ENCODE results near the gene LTA4H. TPM values are rescaled to one million over a fixed set of nuclear protein-coding genes. Genes with fewer than 3 reads are reported as not detected.

Gene LTA4H
- total RNA-seq, 1 donor from 2014 or later = 64.1 TPM

DNA sequence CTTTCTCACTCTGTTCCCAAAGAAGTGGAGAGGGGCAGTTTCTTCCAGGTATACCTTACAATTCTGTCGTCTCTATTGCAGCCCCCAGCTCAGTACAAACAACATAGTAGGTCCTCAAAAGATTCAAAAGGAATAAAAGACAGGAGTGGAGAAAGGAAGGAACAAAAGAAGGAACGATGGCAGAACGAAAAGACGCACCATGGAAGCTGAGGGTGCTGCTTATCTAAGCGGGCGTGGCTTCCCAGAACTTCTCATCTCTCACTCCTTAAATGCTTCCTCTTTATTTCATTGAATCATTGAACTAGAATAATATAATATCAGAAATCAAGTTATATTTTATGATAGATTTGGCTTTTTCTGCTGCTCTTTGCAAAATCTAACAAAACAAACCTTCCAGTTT is 13.7 kb upstream of the LTA4H start:
- Mint-ChIP-seq H3K4me1 (peaks cover 37% of the 10 kb centered on the region), H3K36me3 (ENCODE audit: low read depth) (peaks cover 1% of the 10 kb centered on the region), H3K9me3 (peaks cover 15% of the 10 kb centered on the region), H3K27ac (no peak overlapping the region), H3K27me3 (no peaks in the 10 kb centered on the region), H3K4me3 (no peak overlapping the region)
- no peak for DNase-seq
- intact Hi-C loops (cut with micrococcal nuclease) = loop anchor here (5.0 kb wide), 2 partner anchors 378 to 468 kb away; no protein-coding TSS in a partner anchor

DNA sequence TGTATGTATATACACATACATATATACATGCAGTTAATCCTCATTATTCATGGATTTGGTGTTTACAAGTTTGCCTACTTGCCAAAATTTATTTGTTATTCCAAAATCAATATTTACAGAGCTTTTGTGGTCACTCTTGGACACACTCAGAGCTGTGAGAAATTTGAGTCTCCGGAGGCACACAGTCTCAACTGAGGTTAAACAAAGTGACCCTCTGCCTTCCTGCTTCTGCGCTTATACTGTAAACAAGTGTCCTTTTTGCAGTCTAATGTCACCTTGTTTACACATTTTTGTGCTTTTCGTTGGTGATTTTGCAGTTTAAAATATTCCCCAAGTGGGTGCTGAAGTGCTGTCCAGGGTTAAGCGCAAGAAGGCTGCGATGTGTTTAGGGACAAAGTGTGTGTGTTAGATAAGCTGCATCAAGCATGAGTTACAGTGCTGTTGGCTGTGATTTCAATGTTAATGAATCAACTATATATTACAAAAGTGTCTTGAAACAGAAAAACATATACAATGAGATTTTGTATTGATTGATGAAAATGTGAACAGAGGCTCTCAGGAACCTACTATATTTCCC is 13.1 kb upstream of the LTA4H start:
- Mint-ChIP-seq H3K27ac (peak overlapping the region; percentile 81), H3K36me3 (ENCODE audit: low read depth) (no peaks in the 10 kb centered on the region), H3K4me3 (peak overlapping the region; percentile 32), H3K9me3 (peaks cover 14% of the 10 kb centered on the region), H3K27me3 (no peaks in the 10 kb centered on the region), H3K4me1 (peaks cover 38% of the 10 kb centered on the region)
- intact Hi-C loops (cut with micrococcal nuclease) = loop anchor here (5.0 kb wide), 2 partner anchors 379 to 469 kb away; no protein-coding TSS in a partner anchor
- no peak for DNase-seq

DNA sequence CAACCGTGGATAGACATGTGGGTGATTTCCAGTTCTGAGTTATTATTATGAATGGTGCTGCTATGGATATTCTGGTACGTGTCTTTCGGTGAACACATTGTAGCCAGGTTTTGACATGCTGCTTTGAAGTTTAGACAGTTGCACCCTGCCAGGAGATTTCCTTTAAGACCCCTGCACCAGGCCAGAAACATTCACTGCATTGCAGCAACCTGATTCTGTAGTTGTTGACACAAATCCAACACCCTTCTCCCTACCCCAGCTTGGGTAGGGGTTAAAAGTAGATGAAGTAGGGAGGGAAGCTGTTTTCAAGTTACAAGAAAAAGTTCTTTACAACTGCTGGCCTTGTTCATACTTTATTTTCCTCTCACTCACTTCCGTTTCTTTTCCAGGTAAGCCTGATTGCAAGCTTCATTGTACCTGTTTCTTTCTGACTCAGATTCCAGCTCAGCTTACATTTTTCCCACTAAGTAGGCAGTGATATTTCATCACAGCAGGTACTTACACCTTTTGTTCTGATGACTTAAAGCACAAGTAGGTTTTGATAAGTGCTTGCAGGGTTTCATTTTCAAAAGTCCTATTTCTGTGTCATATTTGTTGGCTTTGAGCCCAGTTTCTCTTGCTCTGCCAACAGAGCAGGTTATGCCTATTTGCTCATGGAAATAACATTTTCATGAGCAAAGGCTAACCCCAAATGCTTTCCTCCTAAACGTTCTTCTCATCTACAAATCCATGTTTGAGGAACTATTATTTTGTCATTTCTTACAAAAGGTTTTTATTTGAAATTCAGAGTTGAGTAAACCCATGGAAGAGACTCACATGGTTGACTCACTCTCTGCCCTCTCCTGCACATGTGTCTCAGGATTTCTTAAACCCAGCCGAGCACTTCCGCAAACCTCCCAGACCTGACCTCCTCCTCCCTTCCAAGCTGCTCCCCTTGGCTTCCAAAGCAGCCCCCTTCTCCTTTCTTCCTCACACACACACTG is 12.1 kb upstream of the LTA4H start:
- Mint-ChIP-seq H3K36me3 (ENCODE audit: low read depth) (no peaks in the 10 kb centered on the region), H3K9me3 (peaks cover 8% of the 10 kb centered on the region), H3K4me3 (peak overlapping the region; percentile 53), H3K4me1 (peaks cover 38% of the 10 kb centered on the region), H3K27me3 (no peaks in the 10 kb centered on the region), H3K27ac (peak overlapping the region; percentile 81)
- intact Hi-C loops (cut with micrococcal nuclease) = loop anchor here (1.0 to 5.0 kb wide), 6 partner anchors 12 to 470 kb away; partner anchors contain the start of gene LTA4H
- DNase-seq = peak; percentile 73

DNA sequence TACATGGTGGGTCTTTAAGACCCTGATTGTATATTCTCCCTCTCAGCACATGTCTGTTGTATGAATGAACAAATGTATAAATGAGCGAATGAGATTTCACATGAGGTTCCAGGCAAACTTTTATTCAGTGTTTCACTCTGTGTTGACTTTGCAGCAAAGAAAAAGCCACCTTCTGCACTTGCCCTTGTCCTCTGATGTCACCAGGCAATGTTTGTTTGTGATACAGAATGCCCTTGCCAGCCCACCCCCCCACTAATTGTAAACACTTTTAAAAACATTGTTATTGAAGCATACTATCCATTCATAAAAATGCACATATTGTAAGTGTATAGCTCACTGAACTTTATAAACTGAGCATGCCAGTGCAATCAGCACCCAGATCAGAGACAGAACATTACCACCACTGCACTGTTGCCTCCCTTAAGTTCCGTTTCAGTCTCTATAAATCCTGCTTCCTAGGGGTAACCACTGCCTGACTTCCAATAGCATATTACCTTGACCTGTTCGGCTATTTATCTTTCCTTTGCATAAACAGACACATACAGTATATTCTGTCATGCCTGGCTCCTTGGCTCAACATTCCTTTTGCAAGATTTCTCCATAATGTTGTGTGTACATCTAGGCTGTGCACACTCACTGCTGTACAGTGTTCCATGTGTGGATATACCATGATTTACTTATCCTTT is 11.3 kb upstream of the LTA4H start:
- Mint-ChIP-seq H3K4me1 (peaks cover 38% of the 10 kb centered on the region), H3K9me3 (peaks cover 3% of the 10 kb centered on the region), H3K27ac (peak overlapping the region; percentile 81), H3K36me3 (ENCODE audit: low read depth) (no peaks in the 10 kb centered on the region), H3K4me3 (peak overlapping the region; percentile 53), H3K27me3 (no peaks in the 10 kb centered on the region)
- intact Hi-C loops (cut with micrococcal nuclease) = loop anchor here (1.0 to 5.0 kb wide), 6 partner anchors 11 to 471 kb away; partner anchors contain the start of gene LTA4H
- DNase-seq = no peak

DNA sequence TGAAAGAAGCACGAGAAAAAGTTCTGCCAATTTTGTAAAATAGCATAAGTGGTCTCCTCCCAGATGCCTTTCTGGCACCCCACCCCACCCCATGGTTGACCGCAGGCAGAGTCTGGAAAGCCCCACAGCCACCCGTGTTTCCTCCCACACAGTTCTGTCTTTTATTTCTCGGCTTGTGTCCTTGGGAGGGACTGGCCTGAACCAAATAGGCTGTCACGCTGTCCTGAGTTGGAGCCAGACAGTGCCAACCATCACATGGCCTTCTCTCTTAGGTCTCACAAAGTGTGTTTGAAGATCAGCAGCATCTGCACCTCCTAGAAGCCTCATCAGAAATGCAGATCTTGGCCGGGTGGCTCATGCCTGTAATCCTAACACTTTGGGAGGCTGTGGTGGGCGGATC is 10.2 kb upstream of the LTA4H start:
- Mint-ChIP-seq H3K4me1 (peaks cover 38% of the 10 kb centered on the region), H3K9me3 (no peaks in the 10 kb centered on the region), H3K27ac (no peak overlapping the region), H3K36me3 (ENCODE audit: low read depth) (no peaks in the 10 kb centered on the region), H3K4me3 (no peak overlapping the region), H3K27me3 (no peaks in the 10 kb centered on the region)
- intact Hi-C loops (cut with micrococcal nuclease) = loop anchor here (5.0 kb wide), 2 partner anchors 382 to 472 kb away; no protein-coding TSS in a partner anchor
- DNase-seq = no peak

DNA sequence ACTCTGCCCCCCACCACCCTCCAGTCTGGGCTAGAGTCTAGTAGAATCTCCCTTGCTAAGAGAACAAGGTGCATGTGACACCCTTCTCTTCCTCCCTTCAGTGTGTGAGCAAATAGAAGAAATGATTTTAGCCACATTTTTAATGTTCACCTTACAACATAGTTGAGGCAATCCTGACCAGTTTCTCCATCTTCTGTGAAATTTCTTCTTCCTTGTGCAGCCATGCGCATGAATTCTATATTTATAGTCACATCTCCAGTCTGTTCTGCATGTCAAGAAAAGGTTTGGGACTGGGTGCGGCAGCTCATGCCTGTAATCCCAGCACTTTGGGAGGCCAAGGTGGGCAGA is 9.5 kb upstream of the LTA4H start:
- intact Hi-C loops (cut with micrococcal nuclease) = loop anchor here (5.0 kb wide), 2 partner anchors 382 to 472 kb away; no protein-coding TSS in a partner anchor
- Mint-ChIP-seq H3K4me1 (peaks cover 38% of the 10 kb centered on the region), H3K36me3 (ENCODE audit: low read depth) (no peaks in the 10 kb centered on the region), H3K27me3 (no peaks in the 10 kb centered on the region), H3K9me3 (no peaks in the 10 kb centered on the region), H3K4me3 (no peak overlapping the region), H3K27ac (no peak overlapping the region)
- no peak for DNase-seq

DNA sequence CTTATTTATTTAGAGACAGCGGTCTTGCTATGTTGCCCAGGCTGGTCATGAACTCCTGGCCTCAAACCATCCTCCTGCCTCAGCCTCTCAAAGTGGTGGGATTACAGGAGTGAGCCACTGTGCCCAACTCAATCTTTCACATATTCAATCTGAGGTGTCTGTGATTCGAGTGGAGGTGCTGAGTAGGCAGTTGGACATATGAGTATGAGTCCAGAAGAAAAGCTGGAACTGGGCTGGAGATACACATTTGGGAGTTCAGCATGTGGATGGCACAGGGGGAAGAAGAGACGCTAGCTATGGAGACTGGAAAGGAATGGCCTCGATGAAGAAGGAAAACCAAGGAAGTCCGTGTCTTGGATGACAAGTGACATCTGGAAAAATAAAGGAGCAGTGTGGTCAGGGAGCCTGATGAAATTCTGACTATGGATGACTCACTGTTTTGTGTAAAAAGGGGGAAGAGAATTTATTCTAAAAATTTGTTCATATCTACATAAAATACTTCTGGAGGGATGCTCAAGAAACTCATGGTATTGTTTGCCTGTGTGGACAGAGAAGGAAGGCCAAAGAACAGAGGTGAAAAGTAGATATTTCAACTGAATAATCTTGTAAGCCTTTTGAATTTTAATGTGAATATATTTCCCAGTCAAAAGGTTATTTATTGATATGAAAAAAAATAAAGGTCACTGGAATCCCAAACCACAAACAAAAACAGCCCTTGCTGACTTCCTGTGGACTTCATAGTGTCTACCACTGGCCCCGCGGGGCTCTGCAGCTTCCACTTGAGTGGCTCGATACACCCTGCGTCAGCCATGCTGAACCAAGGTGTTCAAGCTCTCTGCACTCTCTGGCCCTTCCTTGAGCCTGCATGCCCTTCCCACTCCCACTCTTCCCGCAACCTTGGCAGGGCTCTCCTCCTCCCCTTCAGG is 8.9 kb upstream of the LTA4H start:
- intact Hi-C loops (cut with micrococcal nuclease) = no loop called here
- H3K4me1 Mint-ChIP-seq = peaks cover 36% of the 10 kb centered on the region
- H3K36me3 Mint-ChIP-seq (ENCODE audit: low read depth) = no peaks in the 10 kb centered on the region
- H3K4me3 Mint-ChIP-seq = no peak overlapping the region
- H3K9me3 Mint-ChIP-seq = no peaks in the 10 kb centered on the region
- no peaks in the 10 kb centered on the region for H3K27me3 Mint-ChIP-seq
- no peak overlapping the region for H3K27ac Mint-ChIP-seq
- no peak for DNase-seq

DNA sequence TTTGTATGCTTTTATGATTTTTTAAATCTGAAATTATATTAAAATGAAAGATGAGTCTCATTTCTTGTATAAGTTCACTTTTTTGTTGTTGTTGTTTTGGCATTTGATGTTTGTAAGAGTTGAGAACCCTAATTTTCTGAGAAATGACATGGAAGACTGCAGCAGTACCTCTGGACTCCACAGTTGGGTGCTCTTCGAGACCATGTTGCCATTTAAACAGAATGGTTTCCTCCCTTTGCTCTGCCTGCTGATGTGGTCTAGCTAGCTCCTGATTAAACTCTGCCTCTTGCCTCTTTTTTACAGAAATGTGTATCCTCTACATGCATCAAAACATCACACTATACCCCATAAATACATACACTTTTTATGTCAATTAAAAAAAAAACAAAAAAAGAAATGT is 5.8 kb upstream of the LTA4H start:
- Mint-ChIP-seq H3K27me3 (no peaks in the 10 kb centered on the region), H3K27ac (no peak overlapping the region), H3K36me3 (ENCODE audit: low read depth) (no peaks in the 10 kb centered on the region), H3K9me3 (no peaks in the 10 kb centered on the region), H3K4me3 (no peak overlapping the region), H3K4me1 (peaks cover 11% of the 10 kb centered on the region)
- intact Hi-C loops (cut with micrococcal nuclease) = no loop called here
- DNase-seq = no peak

DNA sequence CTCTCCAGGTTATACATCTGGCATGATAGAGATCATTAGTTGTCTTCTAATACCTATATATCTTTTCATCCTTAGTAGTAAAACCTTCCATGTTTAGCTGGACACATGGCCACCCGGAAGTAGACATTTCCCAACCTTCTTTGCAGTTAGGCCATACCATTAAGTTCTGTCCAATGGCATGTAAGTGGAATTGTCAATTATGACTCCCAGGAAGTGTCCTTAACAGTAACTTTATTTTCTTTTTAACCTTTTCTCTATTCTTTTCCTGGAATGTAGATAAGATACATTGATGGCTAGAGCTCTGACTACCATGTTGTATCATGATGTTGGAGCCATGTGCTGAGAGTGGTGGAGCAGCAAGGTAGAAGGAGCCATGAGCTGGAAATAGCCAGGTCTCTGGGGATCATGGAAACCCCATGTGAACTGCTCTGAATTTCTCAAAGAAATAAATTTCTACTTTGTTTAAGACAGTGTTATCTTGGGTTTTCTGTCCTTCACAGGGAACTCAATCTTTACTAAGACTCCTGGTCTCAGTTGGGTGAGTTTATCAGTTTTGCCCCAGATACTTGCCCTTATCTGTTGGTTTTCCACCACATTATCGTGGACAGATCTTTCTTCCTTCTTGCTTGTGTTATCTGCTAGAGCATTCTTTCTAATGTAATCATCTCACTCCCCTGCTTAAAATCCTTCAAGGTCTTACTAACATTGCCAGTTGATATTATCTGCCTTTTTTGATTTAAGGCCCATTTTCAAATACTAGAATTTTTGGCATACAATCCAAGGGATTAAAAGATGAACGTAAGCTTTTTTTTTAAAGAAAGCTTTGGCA is 5.1 kb upstream of the LTA4H start:
- H3K36me3 Mint-ChIP-seq (ENCODE audit: low read depth) = no peaks in the 10 kb centered on the region
- DNase-seq = no peak
- intact Hi-C loops (cut with micrococcal nuclease) = no loop called here
- H3K27me3 Mint-ChIP-seq = no peaks in the 10 kb centered on the region
- H3K27ac Mint-ChIP-seq = no peak overlapping the region
- peaks cover 10% of the 10 kb centered on the region for H3K4me1 Mint-ChIP-seq
- H3K9me3 Mint-ChIP-seq = no peaks in the 10 kb centered on the region
- H3K4me3 Mint-ChIP-seq = no peak overlapping the region

DNA sequence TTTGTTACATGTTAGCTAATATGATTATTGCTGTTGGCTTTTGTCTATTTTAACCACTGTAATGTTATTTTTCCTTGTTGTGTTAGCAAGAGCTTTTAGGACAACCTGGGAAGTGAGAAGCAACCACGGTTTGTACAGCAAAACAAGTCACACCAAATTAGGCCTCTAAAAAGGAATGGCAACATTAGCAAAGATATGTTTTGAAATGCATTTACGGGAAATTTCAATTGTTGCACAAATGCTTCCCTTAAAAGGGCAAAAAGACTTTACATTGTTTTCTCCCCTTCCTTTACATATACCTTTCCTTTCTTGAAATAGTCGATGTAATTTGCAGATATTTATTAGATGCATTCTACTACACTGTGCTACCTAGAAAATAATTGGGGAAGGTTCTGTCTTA is 4.1 kb upstream of the LTA4H start:
- Mint-ChIP-seq H3K36me3 (ENCODE audit: low read depth) (no peaks in the 10 kb centered on the region), H3K4me3 (no peak overlapping the region), H3K27ac (no peak overlapping the region), H3K27me3 (no peaks in the 10 kb centered on the region), H3K9me3 (no peaks in the 10 kb centered on the region), H3K4me1 (peaks cover 4% of the 10 kb centered on the region)
- DNase-seq = no peak
- intact Hi-C loops (cut with micrococcal nuclease) = loop anchor here (5.0 kb wide), 1 partner anchor 822 kb away; the partner anchor contains the start of genes FGD6 and VEZT

DNA sequence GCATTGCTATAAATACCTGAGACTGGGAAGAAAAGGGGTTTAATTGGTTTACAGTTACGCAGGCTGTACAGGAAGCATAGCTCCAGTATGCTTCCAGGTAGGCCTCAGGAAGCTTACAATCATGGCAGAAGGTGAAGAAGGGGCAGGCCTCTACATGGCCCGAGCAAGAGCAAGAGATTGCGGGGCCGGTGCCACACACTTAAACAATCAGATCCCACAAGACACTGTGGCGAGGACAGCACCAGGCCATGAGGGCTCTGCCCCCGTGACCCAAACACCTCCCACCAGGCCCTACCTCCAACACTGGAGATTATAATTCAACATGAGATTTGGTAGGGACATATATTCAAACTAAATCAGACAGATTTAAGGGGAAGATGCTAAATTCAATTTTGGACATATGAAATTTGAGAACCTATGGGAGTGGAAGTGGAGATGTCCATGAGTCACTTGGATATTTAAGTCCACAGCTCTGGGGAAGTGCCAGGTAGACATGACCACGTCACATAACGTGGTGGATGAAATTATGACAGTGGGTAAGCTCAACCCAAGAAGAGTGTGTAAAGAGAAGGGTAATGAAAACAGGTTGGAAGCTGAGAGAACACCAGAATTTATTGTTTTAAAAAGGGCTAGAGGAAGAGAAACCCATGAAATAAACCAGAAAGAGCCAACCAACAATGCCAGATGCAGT is 1.5 kb upstream of the LTA4H start:
- Mint-ChIP-seq H3K4me1 (peaks cover 6% of the 10 kb centered on the region), H3K9me3 (no peaks in the 10 kb centered on the region), H3K27me3 (no peaks in the 10 kb centered on the region), H3K27ac (no peak overlapping the region), H3K4me3 (no peak overlapping the region), H3K36me3 (ENCODE audit: low read depth) (peaks cover 2% of the 10 kb centered on the region)
- DNase-seq = no peak
- intact Hi-C loops (cut with micrococcal nuclease) = loop anchor here (5.0 kb wide), 1 partner anchor 820 kb away; the partner anchor contains the start of genes FGD6 and VEZT

All from activated CD4-positive, alpha-beta T cell treated with anti-CD3 and anti-CD28 coated beads, Interleukin-2, amount 10 ng/mL, durations not matched to agents 24 days and 14 days (primary cell).